ENCODE measurements around the gene UNC5B.

DNA sequence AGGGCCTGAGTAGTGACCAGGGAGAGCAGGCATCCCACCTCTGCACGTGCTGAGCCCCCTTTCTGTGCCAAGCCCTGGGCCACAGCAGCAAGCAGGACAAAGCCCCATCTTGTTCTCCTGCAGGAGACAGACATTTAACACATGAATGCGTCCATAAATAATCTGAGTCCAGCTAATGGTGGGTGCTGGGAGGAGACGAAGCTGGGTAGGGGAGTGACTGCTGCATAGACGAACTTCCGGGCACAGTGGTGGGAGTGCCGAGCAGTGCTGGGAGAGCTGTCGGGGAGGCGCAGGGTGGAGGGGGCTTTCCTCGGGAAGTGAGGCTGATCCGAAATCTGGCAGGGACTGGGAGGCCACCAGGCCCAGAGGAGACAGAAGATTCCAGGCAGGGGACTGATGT is 71.5 kb downstream of the UNC5B start:
- no peak for TF ChIP-seq EZH2 (IDR thresholded peaks at IDR 0.05; ENCODE audit: low read length, missing control alignments)
- TF ChIP-seq, protein P1, sequence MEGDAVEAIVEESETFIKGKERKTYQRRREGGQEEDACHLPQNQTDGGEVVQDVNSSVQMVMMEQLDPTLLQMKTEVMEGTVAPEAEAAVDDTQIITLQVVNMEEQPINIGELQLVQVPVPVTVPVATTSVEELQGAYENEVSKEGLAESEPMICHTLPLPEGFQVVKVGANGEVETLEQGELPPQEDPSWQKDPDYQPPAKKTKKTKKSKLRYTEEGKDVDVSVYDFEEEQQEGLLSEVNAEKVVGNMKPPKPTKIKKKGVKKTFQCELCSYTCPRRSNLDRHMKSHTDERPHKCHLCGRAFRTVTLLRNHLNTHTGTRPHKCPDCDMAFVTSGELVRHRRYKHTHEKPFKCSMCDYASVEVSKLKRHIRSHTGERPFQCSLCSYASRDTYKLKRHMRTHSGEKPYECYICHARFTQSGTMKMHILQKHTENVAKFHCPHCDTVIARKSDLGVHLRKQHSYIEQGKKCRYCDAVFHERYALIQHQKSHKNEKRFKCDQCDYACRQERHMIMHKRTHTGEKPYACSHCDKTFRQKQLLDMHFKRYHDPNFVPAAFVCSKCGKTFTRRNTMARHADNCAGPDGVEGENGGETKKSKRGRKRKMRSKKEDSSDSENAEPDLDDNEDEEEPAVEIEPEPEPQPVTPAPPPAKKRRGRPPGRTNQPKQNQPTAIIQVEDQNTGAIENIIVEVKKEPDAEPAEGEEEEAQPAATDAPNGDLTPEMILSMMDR (conservative IDR thresholded peaks at IDR 0.05 in 1 of 2, IDR thresholded peaks at IDR 0.05 in 1 of 2; ENCODE audit: low read depth in 1 of 2, low read length in 2 of 2): no peak

Measured in fibroblast of lung (primary cell).